A549 (cell line): ENCODE results near the gene C17orf113.

Source experiments
- BHLHE40 ChIP-seq: IDR thresholded peaks from 2 replicates; pipeline ENCODE4 v1.6.1; 2012; ENCODE audit warnings: low read depth, low read length, inconsistent platforms
- CTCF ChIP-seq: fragments of >200 bp; sonication (Bioruptor Twin); formaldehyde crosslinking; IDR thresholded peaks from 3 replicates; pipeline ENCODE4 v1.5.1; 2016

GRCh38 chr17:41996855-41997164, 53.6 kb downstream of the C17orf113 start:
- TF ChIP-seq CTCF, result no peak
- TF ChIP-seq BHLHE40, result no peak
